ENCODE results near the gene VILL. TPM values are rescaled to one million over a fixed set of nuclear protein-coding genes. Genes with fewer than 3 reads are reported as not detected.
A peak's percentile ranks its signal among the peaks of the same experiment; 100 is the strongest.

VILL gene
- total and polyA plus RNA-seq, 2 of the 8 experiments (the other 6 are each of a cell fraction or from before 2014, with no cell fraction given) = 4.1 to 4.2 TPM

- Histone ChIP-seq H3K23me2 (ENCODE audit: low read depth, low read length) (peaks cover 7% of the 10 kb centered on the region; the same call in 1 of the 2 replicates), H3K27me3 (replicated peaks in 1 of 4; ENCODE audit: control insufficient read depth in 3 of 4, extremely low read depth in 1 of 4, insufficient read depth in 3 of 4, low read length in 3 of 4) (peaks cover 6 to 23% (median 18%) of the 10 kb centered on the region in 4 experiments), H3K4ac (replicated peaks; ENCODE audit: insufficient read length, low read depth, low read length) (no peak overlapping the region), H2BK120ac (replicated peaks; ENCODE audit: low read depth, low read length) (no peak overlapping the region), H2BK15ac (ENCODE audit: low read length) (no peak overlapping the region), H4K91ac (replicated peaks; ENCODE audit: insufficient read length, low read length) (no peak overlapping the region), H3K4me3 (ENCODE audit: extremely low read depth in 1 of 4, insufficient read depth in 2 of 4, low read depth in 3 of 4, low read length in 4 of 4) (no peak overlapping the region), H3K79me1 (ENCODE audit: low read depth, low read length) (no peaks in the 10 kb centered on the region), H3K79me2 (ENCODE audit: control insufficient read depth in 1 of 2, insufficient read depth in 2 of 2, low read length in 2 of 2) (no peaks in the 10 kb centered on the region), H3K9ac (replicated peaks in 1 of 4; ENCODE audit: extremely low read depth in 1 of 4, low read depth in 3 of 4, low read length in 3 of 4) (no peak overlapping the region), H3K14ac (ENCODE audit: insufficient read length) (no peak overlapping the region), H4K5ac (ENCODE audit: insufficient read length, low read depth, low read length) (no peak overlapping the region), H4K20me1 (replicated peaks in 1 of 2; ENCODE audit: control insufficient read depth in 1 of 2, insufficient read depth in 2 of 2, low read length in 2 of 2) (no peaks in the 10 kb centered on the region), H3K27ac (ENCODE audit: low read depth, low read length) (no peak overlapping the region), H2BK20ac (ENCODE audit: low read length) (no peak overlapping the region), H3K56ac (replicated peaks; ENCODE audit: insufficient read length, low read depth, low read length) (no peak overlapping the region), H2BK12ac (ENCODE audit: low read depth, low read length) (no peak overlapping the region), H4K8ac (ENCODE audit: extremely low read depth, insufficient read depth, low read length) (no peak overlapping the region), H2BK5ac (ENCODE audit: low read depth, low read length) (no peak overlapping the region), H3K9me3 (ENCODE audit: insufficient read depth in 2 of 2, low read depth in 1 of 2, low read length in 1 of 2) (no peaks in the 10 kb centered on the region), H3K23ac (ENCODE audit: insufficient read length) (no peak overlapping the region), H3K4me2 (ENCODE audit: insufficient read depth in 1 of 2, low read depth in 2 of 2, low read length in 2 of 2) (no peak overlapping the region), H3K18ac (ENCODE audit: extremely low read depth, low read length) (no peak overlapping the region; the same call in none of the 2 replicates), H2AFZ (ENCODE audit: low read length) (0 out of 2 replicates have a peak overlapping the region, but pooled peaks have one; percentile 17), H3K4me1 (replicated peaks in 1 of 4; ENCODE audit: control insufficient read depth in 3 of 4, insufficient read depth in 4 of 4, low read length in 3 of 4) (peaks cover 2 to 5% (median 4%) of the 10 kb centered on the region in 4 experiments; a peak in 4 of 7 replicates), H3K36me3 (ENCODE audit: control insufficient read depth in 2 of 4, insufficient read depth in 4 of 4, low read length in 3 of 4) (no peaks in the 10 kb centered on the region), H2AK5ac (ENCODE audit: low read depth, low read length) (no peak overlapping the region)
- FAIRE-seq = no peak
- WGBS, 2 experiments (ENCODE audit: extremely low coverage in 1 of 2, insufficient coverage in 1 of 2, insufficient read length in 1 of 2, insufficient replicate concordance in 2 of 2, low coverage in 1 of 2, low lambda C conversion rate in 2 of 2, missing lambda C conversion rate in 1 of 2) = 78% methylated on average over 3 of the region's 3 CpGs; no CpG with 5 or more reads in 1 of the 2 experiments
- POLR2A ChIA-PET (ENCODE audit: partially characterized antibody) = no interaction called here
- CTCF ChIA-PET (ENCODE audit: partially characterized antibody) = interaction anchor here (0.6 to 3.2 kb wide), 4 partner anchors 28 to 101 kb away, joined by 3 to 9 read pairs (median 4); partner anchors contain the start of gene MYD88
- TF ChIP-seq EP300 (IDR thresholded peaks at IDR 0.05; ENCODE audit: borderline replicate concordance in 1 of 2, low read depth in 2 of 2, low read length in 2 of 2) = no peak
- TF ChIP-seq SIRT6 (IDR thresholded peaks at IDR 0.05; ENCODE audit: low read length) = no peak
- no peak for TF ChIP-seq TAF1 (IDR thresholded peaks at IDR 0.05; ENCODE audit: low read depth, low read length)
- DNase-seq (ENCODE audit: low read depth in 1 of 2, low spot score in 2 of 2) = no peak
Observed at GRCh38 chr3:38036906-38037305, 46.3 kb downstream of the VILL start.
